ENCODE results near the gene FLT3LG.

The FLT3LG gene

GRCh38 chr19:49490287-49491029, 16.4 kb downstream of the FLT3LG start:
- H3K4me3 ChIP-seq (ENCODE audit: low read length): peak overlapping the region; percentile 96
- TF ChIP-seq, protein P1, sequence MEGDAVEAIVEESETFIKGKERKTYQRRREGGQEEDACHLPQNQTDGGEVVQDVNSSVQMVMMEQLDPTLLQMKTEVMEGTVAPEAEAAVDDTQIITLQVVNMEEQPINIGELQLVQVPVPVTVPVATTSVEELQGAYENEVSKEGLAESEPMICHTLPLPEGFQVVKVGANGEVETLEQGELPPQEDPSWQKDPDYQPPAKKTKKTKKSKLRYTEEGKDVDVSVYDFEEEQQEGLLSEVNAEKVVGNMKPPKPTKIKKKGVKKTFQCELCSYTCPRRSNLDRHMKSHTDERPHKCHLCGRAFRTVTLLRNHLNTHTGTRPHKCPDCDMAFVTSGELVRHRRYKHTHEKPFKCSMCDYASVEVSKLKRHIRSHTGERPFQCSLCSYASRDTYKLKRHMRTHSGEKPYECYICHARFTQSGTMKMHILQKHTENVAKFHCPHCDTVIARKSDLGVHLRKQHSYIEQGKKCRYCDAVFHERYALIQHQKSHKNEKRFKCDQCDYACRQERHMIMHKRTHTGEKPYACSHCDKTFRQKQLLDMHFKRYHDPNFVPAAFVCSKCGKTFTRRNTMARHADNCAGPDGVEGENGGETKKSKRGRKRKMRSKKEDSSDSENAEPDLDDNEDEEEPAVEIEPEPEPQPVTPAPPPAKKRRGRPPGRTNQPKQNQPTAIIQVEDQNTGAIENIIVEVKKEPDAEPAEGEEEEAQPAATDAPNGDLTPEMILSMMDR (IDR thresholded peaks at IDR 0.05; ENCODE audit: insufficient read depth, low read depth, low read length, missing control alignments): no peak
- no peak for DNase-seq (ENCODE audit: low read depth)

DNA sequence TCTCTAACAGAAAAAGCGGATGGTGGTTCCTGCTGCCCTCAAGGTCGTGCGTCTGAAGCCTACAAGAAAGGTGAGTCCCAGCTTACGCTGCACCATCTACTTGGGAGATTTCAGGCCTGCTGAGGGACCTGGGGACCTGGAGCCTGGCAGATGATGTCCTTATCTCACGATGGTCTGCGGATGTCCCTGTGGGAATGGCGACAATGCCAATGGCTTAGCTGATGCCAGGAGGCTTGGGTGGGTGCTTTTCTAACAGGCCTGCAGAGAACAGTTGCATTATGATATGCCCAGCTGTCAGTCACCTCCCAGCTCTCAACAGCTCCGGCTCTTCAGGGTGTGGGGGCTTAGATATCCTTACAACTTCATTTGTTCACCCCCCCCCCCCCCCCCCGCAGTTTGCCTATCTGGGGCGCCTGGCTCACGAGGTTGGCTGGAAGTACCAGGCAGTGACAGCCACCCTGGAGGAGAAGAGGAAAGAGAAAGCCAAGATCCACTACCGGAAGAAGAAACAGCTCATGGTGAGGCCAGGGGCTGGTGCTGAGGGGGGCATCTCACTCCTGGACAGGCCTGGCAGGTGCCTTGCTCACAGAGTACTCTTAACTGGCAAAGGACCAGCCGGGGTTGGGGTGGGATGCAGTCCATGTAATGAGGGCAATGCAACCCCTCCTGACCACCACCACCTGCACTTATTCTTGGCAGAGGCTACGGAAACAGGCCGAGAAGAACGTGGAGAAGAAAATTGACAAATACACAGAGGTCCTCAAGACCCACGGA, 17.2 kb downstream of the FLT3LG start:
- TF ChIP-seq, protein P1 (IDR thresholded peaks at IDR 0.05; ENCODE audit: insufficient read depth, low read depth, low read length, missing control alignments): no peak
- DNase-seq (ENCODE audit: low read depth): no peak
- H3K4me3 ChIP-seq (ENCODE audit: low read length): no peak overlapping the region

GRCh38 chr19:49491804-49492572, 18.0 kb downstream of the FLT3LG start:
- no peak for DNase-seq (ENCODE audit: low read depth)
- TF ChIP-seq, protein P1 (IDR thresholded peaks at IDR 0.05; ENCODE audit: insufficient read depth, low read depth, low read length, missing control alignments): no peak
- H3K4me3 ChIP-seq (ENCODE audit: low read length): no peak overlapping the region

DNA sequence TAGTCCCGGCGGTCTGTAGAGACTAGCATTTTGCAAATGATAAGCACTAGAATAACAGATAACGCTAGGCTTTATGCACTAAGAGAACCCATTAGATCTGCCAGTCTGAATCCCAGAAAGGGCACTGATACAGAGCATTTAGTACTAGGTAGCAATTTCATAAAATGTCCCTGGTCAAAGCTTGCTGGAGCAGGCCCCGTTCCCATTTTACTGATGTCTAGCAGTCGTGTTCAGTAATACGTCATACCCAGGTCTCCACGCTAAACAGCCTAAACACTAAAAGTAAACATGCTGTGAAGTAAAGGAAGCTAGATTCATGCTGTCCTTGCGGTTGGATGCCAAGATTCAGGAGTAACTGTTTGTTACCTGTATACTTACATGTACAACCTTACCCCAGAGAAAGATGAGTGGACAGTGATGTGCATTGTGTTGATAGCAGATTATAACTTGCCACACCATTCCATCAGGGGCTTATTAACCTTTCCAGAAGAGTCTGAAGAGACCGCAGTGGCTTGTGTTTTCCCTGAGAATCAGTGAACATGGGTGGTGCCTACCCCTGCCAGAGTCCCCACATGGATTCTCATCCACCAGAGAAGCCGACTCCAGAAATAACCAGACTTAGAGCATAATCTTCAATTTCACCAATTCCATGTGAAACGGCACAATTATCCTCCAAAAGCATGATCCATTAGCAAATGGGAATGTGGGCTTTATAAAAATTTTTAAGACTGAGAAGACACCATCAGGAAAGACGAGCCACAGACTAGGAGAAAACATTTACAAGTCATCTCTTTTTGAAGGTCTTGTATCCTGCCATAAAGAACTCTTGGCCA, 18.8 kb downstream of the FLT3LG start:
- peak; percentile 64 for DNase-seq (ENCODE audit: low read depth)
- TF ChIP-seq, protein P1 (IDR thresholded peaks at IDR 0.05; ENCODE audit: insufficient read depth, low read depth, low read length, missing control alignments): no peak

DNA sequence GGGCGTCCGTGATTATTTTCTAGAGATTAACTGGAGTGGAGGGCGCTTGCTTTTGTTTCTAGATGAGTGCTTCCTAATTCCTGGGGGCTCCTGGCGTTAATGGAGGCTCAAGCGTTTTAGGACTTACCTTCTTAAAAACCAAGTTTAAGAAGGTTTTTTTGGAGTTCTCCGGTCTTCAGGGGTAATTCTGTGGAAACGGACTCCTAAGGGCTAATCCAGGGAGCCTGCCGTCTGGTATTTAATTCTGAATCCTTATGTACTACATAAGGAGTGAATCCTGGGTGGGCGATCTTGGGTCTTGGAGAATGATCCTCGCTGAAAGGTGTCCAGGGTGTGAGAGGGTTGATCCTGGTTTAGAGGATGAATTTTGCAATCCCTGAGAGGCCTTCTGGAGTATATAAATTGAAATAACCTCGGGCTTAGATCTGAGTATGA, 22.6 kb downstream of the FLT3LG start:
- TF ChIP-seq, protein P1 (IDR thresholded peaks at IDR 0.05; ENCODE audit: insufficient read depth, low read depth, low read length, missing control alignments): no peak
- peak overlapping the region; percentile 100 for H3K4me3 ChIP-seq (ENCODE audit: low read length)
- no peak for DNase-seq (ENCODE audit: low read depth)

More for the DNA sequence above, 18.8 kb downstream of the FLT3LG start:
- no peak overlapping the region for H3K4me3 ChIP-seq (ENCODE audit: low read length)

All from epithelial cell of esophagus (primary cell).